Measurements from ENCODE around the gene SESN2.

Gene SESN2

GRCh38 chr1:28291711-28292110, 32.4 kb downstream of the SESN2 start:
- no peak overlapping the region for H3K4me3 ChIP-seq (replicated peaks; ENCODE audit: low read depth, low read length)
- H3K27me3 ChIP-seq (replicated peaks; ENCODE audit: control insufficient read depth, insufficient read depth, low read length), result no peaks in the 10 kb centered on the region
- H3K36me3 ChIP-seq (ENCODE audit: control insufficient read depth, insufficient read depth, low read length), result no peaks in the 10 kb centered on the region
- no peak for DNase-seq (ENCODE audit: extremely low read depth, insufficient read length)
- TF ChIP-seq CTCF (IDR thresholded peaks at IDR 0.05; ENCODE audit: insufficient read depth, low read length, poor library complexity, severe bottlenecking), result no peak

DNA sequence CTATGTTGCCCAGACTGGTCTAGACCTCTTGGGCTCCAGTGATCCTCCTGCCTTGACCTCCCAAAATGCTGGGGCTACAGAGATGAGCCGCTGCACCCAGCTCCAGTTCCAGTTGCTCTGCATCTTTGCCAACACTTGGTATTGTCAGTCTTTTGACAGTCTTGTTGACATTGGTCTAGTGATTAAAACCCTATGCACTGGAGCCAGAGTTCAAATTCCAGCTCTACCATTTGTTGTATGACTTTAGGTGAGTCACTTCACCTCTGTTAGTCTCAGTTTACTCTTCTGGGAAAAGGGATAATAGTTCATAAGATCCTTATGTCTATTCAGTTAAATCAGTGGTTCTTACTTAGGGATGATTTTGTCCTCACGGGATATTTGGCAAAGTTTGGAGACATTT, 36.6 kb downstream of the SESN2 start:
- no peaks in the 10 kb centered on the region for H3K36me3 ChIP-seq (ENCODE audit: control insufficient read depth, insufficient read depth, low read length)
- TF ChIP-seq CTCF (IDR thresholded peaks at IDR 0.05; ENCODE audit: insufficient read depth, low read length, poor library complexity, severe bottlenecking), result no peak
- no peak overlapping the region for H3K4me3 ChIP-seq (replicated peaks; ENCODE audit: low read depth, low read length)
- no peaks in the 10 kb centered on the region for H3K27me3 ChIP-seq (replicated peaks; ENCODE audit: control insufficient read depth, insufficient read depth, low read length)
- no peak for DNase-seq (ENCODE audit: extremely low read depth, insufficient read length)

DNA sequence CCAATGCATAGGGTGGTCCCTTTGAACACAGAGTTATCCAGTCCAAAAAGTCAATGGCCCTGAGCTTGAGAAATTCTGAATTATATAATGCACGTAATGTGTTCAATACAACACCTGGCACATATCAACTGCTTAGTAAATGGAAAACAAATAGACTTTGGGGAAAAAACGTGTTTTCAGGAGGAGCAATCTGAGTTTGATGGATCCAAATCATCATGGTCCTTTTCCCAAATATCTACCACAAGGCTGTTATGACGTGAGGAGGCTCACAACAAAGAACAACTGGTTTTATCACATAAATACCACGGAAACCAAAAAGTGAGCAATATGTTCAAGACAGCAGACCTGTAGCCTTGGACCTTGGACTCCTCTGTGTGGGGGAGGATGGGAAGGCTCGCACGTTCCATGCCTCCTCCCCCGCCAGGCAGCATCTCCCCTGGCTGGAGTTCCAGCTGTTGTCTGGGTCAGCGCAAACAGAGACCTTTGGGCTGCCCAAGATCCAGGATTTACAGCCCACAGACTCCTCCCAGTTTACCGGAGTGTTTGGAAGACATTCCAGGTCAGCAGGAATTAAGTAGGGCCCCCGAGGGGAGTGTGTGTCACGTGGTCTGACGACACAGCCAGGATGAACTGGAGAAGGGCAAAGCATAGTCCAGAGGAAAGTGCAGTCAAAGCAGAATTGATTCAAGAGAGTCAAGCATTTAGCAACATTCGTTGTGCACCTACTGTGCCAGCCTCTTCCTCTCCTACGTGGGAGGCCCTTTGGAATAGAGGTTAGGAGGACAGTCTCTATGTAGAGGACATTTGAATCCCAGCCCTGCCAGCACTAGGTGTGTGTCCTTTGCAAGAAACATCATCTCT, 37.3 kb downstream of the SESN2 start:
- TF ChIP-seq CTCF (IDR thresholded peaks at IDR 0.05; ENCODE audit: insufficient read depth, low read length, poor library complexity, severe bottlenecking), result no peak
- H3K4me3 ChIP-seq (replicated peaks; ENCODE audit: low read depth, low read length), result no peak overlapping the region
- H3K27me3 ChIP-seq (replicated peaks; ENCODE audit: control insufficient read depth, insufficient read depth, low read length), result no peaks in the 10 kb centered on the region
- DNase-seq (ENCODE audit: extremely low read depth, insufficient read length), result no peak
- H3K36me3 ChIP-seq (ENCODE audit: control insufficient read depth, insufficient read depth, low read length), result no peaks in the 10 kb centered on the region

DNA sequence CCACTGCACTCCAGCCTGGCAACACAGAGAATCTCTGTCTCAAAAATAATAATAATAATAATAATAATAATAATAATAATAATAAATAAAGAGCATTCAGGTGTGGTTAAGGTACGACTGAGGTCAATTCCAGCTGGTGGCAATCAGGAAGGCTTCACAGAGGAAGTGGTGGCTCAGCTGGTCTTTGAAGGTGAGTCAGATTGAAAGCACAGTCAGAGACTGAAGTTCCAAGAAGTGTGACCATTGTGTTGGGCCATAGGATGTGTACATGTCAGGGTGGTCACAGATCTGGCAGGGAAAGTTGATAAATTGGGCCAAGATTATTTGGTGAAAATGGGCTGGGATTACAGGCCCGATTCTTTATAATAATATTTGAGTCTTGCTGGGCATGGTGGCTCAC, 38.5 kb downstream of the SESN2 start:
- DNase-seq (ENCODE audit: extremely low read depth, insufficient read length), result peak; percentile 25
- Histone ChIP-seq H3K4me3 (replicated peaks; ENCODE audit: low read depth, low read length) (no peak overlapping the region), H3K27me3 (replicated peaks; ENCODE audit: control insufficient read depth, insufficient read depth, low read length) (no peaks in the 10 kb centered on the region), H3K36me3 (ENCODE audit: control insufficient read depth, insufficient read depth, low read length) (no peaks in the 10 kb centered on the region)
- no peak for TF ChIP-seq CTCF (IDR thresholded peaks at IDR 0.05; ENCODE audit: insufficient read depth, low read length, poor library complexity, severe bottlenecking)

- no peak overlapping the region for H3K4me3 ChIP-seq (replicated peaks; ENCODE audit: low read depth, low read length)
- DNase-seq (ENCODE audit: extremely low read depth, insufficient read length), result no peak
- no peaks in the 10 kb centered on the region for H3K27me3 ChIP-seq (replicated peaks; ENCODE audit: control insufficient read depth, insufficient read depth, low read length)
- no peaks in the 10 kb centered on the region for H3K36me3 ChIP-seq (ENCODE audit: control insufficient read depth, insufficient read depth, low read length)
- no peak for TF ChIP-seq CTCF (IDR thresholded peaks at IDR 0.05; ENCODE audit: insufficient read depth, low read length, poor library complexity, severe bottlenecking)
These were observed 39.1 kb downstream of the SESN2 start for GRCh38 chr1:28298438-28298837.
